GM19043 (cell line): ENCODE measurements around the gene ATP4B.
"Not testable (repeated sequence)": the region's sequence is repeated elsewhere in the genome, so short reads cannot be mapped to it uniquely, and the experiment has no call there.

Experiments
- ATAC-seq: cut with Tn5 transposase; IDR thresholded peaks from one replicate; pipeline ENCODE4 v1.9.1; 2021; ENCODE audit warnings: low read depth; ENCODE audit not compliant: unreplicated experiment

Gene ATP4B

DNA sequence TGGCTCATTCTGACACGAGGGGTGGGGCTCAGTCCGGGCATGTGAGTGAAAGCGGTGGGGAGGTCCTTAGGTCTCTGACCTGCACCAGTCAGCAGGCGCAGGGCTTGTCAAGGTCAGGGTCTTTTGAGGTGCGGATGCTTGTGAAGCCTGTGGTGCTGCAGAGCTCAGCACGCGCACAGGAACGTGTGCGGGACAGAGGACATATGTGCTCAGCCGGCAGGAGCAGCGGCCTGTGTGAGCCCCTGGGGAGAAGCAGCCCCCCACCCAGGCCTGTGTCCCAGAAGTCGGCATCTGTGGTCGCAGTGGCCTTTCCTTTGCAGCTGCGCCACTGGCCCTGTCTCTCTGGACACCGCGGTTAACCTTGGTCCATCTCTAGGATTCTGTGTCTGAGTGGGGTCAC is 30.9 kb downstream of the ATP4B start:
- no peak for ATAC-seq

DNA sequence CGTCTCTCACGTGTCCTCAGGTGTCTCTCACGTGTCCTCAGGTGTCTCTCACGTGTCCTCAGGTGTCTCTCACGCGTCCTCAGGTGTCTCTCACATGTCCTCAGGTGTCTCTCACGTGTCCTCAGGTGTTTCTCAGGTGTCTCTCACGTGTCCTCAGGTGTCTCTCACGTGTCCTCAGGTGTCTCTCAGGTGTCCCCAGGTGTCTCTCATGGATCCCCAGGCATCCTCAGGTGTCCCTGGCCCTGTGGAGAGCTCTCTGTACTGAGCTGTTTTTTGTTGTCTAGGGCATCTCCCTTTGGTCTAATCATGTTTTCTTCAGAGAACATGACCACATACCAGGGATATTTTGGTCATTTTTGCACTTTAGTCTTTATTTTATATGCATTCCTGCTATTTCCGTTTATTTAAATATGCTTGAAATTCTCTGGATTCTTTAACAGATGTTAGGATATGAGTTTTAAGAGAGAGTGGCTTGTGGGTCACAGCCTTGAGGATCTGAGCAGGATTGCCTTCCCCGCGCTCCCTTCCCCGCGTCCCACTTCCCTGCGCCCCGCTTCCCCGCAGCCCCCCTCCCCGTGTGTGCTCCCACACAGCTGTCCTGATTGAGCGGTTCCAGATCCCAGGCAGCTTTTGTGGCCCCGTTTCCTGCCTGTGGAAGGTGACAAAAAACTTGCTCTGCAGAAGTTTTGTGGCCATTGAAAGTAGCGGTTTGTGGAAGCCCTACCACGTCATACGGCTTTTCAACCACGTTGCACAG is 31.9 kb downstream of the ATP4B start:
- no peak for ATAC-seq

DNA sequence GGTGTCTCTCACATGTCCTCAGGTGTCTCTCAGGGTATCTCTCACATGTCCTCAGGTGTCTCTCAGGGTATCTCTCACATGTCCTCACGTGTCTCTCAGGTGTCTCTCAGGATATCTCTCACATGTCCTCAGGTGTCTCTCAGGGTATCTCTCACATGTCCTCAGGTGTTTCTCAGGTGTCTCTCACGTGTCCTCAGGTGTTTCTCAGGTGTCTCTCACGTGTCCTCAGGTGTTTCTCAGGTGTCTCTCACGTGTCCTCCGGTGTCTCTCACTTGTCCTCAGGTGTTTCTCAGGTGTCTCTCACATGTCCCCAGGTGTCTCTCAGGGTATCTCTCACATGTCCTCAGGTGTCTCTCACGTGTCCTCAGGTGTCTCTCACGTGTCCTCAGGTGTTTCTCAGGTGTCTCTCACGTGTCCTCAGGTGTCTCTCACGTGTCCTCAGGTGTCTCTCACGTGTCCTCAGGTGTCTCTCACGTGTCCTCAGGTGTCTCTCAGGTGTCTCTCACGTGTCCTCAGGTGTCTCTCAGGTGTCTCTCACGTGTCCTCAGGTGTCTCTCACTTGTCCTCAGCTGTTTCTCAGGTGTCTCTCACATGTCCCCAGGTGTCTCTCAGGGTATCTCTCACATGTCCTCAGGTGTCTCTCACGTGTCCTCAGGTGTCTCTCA is 33.2 kb downstream of the ATP4B start:
- ATAC-seq, result not testable (repeated sequence)

DNA sequence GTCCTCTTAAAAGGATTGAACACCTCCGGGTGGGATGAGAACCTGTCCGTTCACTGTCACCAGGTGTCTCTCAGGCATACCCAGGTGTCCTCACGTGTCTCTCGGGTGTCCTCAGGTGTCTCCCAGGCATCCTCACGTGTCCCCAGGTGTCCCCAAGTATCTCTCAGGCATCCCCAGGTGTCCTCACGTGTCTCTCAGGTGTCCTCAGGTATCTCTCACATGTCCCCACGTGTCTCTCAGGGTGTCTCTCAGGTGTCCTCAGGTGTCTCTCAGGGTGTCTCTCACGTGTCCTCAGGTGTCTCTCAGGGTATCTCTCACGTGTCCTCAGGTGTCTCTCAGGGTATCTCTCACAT is 33.8 kb downstream of the ATP4B start:
- ATAC-seq, result no peak

DNA sequence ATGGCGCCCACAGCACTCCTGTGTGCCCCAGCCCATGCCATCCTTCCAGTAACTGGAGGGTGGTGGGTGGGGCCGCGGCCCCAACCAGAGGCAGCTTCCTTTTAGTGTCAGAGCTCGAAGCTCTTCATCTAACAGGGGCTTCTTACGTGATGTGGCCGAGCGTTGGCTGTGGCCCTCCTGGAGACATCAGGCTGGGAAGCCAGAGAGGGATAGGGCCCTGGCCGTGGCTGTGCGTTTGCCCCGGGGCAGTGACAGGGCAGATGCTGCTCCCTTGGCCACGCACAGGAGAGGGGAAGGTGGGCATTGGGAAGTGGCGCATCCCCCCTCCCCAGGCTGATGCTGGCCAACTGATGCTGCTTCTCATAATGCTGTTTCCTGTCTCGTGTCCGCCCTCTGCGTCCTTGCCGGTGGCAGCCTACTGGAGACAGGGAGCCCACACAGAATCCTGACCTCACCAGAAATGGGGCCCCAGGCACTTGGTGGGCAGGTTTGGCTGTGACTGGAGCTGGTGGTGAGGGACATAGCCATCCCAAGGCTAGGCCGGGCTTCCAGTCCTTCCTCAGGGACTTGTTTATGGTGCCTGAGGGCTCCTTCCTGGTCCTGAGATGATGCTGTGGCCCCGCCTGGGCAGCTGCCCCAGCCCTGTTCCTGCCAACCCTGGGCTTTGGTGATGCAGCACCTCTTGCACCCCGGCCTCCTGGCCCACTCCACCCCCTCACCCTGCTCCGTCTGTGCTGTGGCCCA is 34.3 kb downstream of the ATP4B start:
- ATAC-seq, result no peak

DNA sequence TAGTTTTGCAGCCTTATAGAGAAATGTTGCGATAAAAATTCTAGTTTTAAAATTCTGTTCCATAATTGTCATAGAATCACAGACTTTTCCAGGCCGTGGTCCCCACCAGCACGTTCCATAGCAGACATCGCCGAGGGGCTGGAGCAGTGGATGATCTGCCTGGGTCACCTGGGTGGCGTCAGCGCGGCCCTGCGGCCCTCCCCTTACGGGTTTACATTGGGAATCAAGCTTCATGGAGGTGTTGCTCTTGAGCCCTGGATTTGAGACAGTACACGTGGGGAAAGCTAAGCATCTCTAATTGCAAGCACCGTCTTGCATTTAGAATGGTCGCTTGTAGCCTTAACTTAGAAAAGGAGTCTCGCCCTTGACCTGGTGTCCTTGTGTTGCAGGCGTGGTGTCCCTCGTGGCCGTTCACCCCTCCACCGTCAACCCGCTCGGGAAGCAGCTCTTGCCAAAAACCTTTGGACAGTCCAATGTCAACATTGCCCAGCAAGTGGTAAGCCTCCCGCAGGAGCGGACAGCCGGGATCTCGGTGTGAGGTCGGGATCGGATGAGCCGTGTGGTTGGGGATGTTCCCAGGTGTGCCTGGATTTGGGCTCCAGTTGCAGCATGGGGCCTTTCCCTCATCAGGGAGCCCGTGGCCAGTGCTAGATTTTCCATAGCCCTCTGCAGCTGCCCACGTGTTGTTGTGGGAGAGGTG is 35.1 kb downstream of the ATP4B start:
- no peak for ATAC-seq

DNA sequence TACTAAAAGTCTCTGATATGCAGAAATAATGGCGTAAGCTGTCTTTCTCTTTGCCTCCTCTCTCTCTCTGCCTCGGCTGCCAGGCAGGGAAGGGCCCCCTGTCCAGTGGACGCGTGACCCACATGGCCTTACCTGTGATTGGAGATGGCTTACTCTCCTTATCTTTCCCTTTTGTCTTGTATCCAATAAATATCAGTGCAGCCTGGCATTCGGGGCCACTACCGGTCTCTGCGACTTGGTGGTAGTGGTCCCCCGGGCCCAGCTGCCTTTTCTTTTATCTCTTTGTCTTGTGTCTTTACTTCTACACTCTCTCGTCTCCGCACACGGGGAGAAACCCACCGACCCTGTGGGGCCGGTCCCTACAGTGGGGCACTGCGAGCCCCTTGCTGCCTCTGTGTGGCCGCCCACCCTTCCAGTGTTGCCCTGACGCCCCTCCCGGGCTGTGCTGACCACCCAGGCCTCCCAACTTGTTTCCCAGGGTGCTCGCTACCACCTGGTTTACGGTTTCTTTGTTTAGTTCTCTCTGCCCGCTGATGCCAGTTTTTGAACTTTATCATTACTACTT is 35.9 kb downstream of the ATP4B start:
- ATAC-seq, result not testable (repeated sequence)

DNA sequence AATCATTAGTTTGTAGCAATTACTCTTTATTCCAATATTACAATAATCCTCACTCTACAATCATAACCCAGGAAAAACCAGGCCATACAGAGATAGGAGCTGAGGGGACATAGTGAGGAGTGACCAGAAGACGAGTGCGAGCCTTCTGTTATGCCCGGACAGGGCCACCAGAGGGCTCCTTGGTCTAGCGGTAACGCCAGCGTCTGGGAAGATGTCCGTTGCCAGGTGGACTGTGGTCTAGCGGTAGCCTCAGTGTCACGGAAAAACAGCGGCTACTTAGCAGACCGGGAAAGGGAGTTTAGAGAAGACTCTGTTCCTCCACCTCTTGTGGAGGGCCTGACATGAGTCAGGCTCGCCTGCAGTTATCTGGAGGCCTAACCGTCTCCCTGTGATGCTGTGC is 36.5 kb downstream of the ATP4B start:
- not testable (repeated sequence) for ATAC-seq

DNA sequence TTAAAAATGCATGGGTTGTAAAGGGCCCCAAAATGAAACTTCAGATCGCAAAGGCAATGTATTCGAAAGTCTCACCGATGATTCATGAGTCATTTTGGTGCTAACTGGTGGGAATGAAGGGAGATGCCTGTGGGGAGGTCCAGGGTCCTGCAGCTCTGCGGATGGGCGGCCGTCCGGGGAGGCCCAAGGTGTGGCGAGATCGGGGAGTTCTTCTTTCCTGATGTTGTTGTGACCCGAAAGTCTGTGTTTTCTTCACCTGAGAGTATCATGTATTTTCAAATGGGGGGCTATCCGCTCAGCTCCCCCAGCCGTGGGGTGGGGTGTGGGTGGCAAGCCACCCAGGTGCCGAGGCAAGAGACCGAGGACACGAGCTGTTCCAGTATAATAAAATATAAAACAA is 37.0 kb downstream of the ATP4B start:
- ATAC-seq, result no peak

DNA sequence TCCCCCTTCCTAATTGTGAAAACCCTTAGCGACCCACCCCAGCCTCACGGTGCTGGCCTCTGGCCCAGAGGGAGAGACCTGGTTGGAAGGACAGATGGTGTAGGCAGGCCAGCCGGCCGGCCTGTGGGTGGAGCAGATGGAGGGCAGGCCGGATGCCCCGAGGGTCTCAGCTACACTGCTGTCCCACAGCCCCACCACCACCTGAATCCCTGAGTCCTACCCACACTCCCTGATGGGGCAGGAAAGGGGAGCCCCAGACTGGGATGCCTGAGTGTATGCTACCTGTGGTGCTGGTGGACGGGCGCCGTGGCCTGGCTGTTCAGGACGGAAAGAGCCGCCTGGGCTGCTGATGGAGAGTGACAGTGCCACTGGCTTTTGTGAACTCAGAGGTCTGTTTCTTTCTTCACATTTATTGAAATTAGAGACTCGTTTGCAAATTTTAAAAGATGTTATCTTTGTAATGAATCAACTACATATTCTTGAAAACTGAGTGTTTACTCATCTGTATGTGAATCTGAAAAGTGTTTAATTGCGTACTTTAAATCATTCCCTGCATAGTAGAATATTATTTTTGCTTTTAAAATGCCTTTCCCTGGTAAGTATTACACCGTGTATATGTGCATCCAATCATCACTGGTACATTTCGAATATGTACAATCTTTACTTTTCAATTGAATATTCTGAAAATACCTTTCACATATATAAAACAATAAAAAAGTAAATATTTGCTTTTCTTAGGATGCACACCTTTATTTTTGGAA is 37.8 kb downstream of the ATP4B start:
- ATAC-seq, result no peak

DNA sequence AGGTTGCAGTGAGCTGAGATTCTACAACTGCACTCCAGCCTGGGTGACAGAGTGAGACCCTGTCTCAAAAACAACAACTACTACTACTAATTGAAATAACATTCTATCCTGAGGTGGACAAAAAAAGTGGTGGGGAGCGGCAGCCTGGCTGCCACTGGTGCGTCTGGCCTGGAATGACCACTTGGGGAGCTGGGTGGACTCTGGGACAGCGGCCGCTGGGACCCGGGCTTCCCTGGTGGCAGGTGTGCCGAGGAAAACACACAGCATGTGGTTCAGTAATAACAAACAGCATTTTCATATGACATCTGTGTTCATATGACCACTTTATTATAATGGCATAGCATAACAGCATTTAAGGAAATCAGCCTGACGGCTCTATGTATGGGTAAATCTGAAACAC is 39.5 kb downstream of the ATP4B start:
- no peak for ATAC-seq

DNA sequence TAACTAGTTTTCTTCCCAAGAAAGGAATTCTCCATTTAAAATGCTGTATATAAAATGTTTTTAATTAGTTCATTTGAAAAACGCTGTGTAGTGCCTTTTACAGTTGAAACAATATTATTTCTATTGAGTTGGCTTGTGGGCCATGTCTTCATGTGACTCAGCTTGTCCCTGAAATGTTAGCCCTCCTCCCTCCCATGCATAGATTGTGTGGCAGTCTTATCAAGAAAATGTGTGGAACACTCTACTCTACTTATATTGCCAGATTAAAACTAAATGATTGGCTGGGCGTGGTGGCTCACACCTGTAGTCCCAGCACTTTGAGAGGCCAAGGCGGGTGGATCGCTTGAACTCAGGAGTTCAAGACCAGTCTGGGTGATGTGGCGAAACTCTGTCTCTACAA is 40.0 kb downstream of the ATP4B start:
- no peak for ATAC-seq

DNA sequence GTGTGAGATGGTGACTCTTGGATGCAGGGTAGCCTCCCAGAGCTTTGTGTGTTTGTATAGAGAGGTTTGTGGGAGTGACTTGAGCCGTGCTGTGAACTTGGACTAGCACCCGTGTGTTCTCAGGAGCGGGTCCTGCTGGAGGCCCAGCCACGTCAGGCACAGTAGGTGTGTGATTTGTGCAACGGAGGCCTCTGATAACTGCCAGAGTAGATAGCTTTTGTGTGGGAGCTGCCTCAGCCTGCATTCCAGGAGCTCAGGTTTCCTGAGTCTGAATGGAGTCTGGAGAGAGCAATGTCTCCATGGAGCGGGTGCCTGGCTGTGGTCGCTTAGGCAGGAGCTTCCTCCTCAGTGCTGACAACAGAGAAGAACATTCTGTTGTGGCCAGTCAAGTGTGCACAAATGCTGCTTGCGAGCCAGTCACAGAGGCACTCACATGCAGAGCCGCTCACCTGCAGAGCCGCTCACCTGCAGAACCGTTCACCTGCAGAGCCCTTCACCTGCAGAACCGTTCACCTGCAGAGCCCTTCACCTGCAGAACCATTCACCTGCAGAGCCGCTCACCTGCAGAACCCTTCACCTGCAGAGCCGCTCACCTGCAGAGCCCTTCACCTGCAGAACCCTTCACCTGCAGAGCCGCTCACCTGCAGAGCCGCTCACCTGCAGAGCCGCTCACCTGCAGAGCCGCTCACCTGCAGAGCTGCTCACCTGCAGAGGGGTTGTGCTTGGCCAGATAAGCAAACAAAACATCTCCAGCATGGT is 40.8 kb downstream of the ATP4B start:
- ATAC-seq, result no peak

DNA sequence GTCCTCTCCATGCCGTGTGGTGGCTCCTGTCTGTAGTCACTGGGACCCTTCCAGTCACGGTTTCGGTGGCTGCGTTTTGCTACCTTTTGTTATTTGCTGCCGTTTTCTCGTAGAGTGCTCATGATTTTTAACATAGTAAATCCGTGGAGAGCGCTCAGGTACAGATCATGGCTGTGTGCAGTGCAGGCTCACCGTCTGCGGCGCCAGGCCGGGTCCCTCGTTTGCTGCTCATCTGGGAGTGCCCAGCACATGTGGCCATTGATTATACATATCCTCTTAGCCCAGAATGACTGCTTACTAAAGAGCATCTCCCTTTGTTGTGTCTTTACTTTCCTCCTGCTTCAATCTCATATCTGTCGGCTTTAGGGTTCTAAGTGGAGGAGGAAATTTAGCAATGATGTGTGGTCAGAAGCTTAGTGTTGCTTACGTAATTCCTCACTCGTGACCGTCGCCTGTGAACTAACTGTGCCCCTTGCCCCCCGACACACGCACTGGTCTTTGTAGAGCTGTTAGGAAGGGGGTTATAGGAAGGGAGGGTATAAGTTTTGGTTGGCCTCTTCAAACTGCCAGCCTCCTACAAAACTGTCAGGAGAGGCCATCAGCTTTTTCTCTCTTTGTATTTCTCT is 41.6 kb downstream of the ATP4B start:
- ATAC-seq, result no peak

DNA sequence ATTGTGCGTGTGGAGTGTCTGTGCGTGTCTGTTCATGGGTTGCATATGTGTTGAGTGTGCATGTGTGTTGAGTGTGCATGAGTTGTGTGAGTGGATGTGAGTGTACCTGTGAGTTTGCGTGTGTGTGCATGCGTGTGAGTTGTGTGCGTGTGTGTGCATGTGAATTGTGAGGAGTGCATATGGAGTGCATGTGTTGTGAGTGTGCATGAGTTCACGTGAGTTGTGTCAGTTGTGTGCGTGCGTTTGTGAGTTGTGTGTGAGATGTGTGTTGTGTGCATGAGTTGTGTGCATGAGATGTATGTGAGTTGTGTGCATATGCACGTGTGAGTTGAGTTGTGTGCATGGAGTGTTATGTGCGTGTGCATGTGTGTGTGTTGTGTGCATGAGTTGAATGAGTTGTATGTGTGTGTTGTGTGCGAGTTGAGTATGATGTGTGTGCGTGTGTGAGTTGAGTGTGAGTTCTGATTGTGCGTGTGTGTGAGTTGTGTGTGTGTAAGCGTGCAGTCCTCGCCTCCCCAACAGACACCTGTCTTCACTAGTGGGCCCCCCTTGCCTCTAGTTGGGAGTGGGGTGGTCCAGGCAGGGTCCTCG is 44.1 kb downstream of the ATP4B start:
- no peak for ATAC-seq

DNA sequence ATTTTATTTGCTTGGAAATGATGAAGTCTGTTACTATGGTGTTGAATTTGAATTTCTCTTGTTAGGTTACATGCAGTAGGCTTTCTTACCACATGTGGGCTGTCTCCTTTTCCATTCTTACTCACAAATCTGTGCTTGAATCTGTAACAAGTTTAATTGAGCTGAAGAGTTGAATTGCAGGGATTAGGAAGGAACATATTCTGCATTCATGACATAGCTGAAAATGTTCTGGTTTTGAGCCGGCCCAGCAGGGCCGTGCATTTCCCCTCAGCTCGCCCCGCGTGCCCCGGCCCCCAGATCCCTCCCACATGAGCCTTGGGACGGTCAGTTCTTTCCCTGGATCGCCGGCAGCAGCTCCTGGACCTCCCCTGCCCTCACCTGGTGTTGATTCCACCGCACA is 45.4 kb downstream of the ATP4B start:
- no peak for ATAC-seq

DNA sequence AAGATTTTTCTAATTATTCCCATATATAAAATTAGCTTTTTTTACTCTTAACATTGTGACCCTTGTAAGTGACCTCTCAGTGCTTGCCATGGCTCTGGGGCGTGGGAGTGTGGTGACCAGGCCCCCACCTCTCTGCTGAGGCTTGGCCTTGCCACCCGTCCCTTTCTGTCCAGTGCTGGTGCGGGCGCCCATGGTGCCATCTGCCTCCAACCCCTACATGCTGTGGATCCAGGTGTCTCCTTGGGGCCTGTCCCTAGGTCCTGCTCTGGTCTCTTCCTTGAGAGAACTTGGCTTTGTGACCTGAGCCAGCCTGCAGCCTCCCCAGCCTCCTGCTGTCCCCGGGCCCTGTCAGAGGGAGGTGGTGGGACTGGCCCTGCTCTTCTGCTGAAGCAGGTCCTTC is 46.0 kb downstream of the ATP4B start:
- ATAC-seq, result no peak

DNA sequence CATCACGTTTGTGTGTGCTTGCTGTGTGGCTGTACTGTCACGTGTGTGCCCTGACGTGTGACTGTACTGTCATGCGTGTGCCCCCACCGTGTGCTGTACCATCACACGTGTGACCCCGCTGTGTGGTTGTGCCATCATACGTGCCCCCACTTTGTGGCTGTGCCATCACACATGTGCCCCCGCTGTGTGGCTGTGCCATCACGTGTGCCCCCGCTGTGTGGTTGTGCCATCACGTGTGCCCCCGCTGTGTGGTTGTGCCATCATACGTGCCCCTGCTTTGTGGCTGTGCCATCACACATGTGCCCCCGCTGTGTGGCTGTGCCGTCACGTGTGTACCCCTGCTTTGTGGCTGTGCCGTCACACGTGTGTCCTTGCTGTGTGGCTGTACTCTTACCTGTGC is 47.7 kb downstream of the ATP4B start:
- ATAC-seq, result no peak

DNA sequence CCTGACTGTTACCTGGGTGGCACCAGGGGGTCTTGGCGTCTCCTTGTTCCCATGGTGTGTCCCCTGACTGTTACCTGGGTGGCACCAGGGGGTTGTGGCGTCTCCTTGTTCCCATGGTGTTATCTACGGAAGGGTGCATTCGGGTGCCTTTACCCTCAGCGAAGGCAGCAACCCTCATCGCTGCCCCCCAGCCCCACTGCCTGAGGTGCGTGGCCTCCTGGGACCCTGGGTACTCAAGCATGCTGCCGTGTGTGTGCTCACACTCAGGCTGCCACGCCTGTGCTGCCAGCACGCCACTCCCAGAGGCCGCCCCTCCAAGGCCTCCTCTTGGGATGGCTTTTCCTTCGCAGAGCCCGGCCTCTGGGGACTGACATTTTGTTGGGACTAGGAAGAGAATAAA is 48.4 kb downstream of the ATP4B start:
- no peak for ATAC-seq
